ENCODE results near the gene MRPL33.
"Not testable (repeated sequence)": the region's sequence is repeated elsewhere in the genome, so short reads cannot be mapped to it uniquely, and the experiment has no call there.

The MRPL33 gene

DNA sequence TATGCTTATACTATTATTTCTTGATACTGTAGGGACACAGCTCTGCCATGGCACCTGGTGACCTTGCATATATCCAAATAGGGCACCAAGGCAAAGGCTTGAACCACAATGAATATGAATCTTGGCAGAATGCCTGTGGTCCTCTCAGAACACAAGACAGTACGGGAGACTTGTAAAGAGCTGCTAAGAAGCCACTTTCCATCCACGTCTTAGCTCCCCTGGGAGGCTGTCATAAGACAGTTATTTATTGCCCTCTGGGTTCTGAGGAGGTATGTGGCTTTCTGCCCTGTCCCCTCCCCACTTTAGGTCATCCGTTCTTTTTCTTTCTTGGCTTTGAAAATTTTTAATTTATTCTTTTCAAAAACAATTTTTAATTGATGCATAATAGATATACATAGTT lies 29.8 kb upstream of the MRPL33 start:
- peaks cover 16 to 20% of the 10 kb centered on the region in 2 donors for H3K4me1 ChIP-seq (ENCODE audit: control insufficient read depth in 1 of 2, insufficient read depth in 2 of 2, low read length in 2 of 2)

GRCh38 chr2:27742571-27742970 lies 28.9 kb upstream of the MRPL33 start:
- Histone ChIP-seq H3K27me3 (ENCODE audit: control insufficient read depth in 1 of 2, insufficient read depth in 2 of 2, low read length in 2 of 2) (no peaks in the 10 kb centered on the region), H3K27ac (ENCODE audit: low read depth, low read length) (no peak overlapping the region), H3K9me3 (ENCODE audit: control insufficient read depth in 1 of 2, low read length in 2 of 2) (no peaks in the 10 kb centered on the region), H3K4me3 (ENCODE audit: low read depth in 1 of 2, low read length in 2 of 2) (no peak overlapping the region), H3K9ac (ENCODE audit: low read depth in 1 of 2, low read length in 2 of 2) (no peak overlapping the region), H3K36me3 (ENCODE audit: control insufficient read depth in 1 of 2, insufficient read depth in 2 of 2, low read length in 2 of 2) (no peaks in the 10 kb centered on the region), H3K4me1 (ENCODE audit: control insufficient read depth in 1 of 2, insufficient read depth in 2 of 2, low read length in 2 of 2) (peaks cover 12% of the 10 kb centered on the region in 2 donors)

More for the DNA sequence above, 29.8 kb upstream of the MRPL33 start:
- Histone ChIP-seq H3K27me3 (ENCODE audit: control insufficient read depth in 1 of 2, insufficient read depth in 2 of 2, low read length in 2 of 2) (no peaks in the 10 kb centered on the region), H3K27ac (ENCODE audit: low read depth, low read length) (no peak overlapping the region), H3K36me3 (ENCODE audit: control insufficient read depth in 1 of 2, insufficient read depth in 2 of 2, low read length in 2 of 2) (no peaks in the 10 kb centered on the region), H3K4me3 (ENCODE audit: low read depth in 1 of 2, low read length in 2 of 2) (no peak overlapping the region), H3K9ac (ENCODE audit: low read depth in 1 of 2, low read length in 2 of 2) (no peak overlapping the region), H3K9me3 (ENCODE audit: control insufficient read depth in 1 of 2, low read length in 2 of 2) (no peaks in the 10 kb centered on the region)

DNA sequence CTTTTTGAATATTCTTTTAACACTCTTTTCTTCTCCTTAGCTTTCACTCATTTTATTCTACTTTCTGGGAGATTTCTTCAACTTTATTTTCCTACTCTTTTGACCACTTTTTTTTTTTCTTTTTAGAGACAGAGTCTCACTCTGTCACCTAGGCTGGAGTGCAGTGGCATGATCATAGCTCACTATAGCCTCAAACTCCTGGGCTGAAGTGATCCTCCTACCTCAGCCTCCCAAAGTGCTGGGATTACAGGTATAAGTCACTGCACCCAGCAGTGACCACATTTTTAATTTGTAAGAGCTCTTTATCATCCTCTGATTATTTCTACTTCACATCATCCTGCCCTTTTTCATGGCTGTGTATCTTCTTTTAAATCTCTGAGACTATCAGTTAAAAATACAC lies 26.0 kb upstream of the MRPL33 start:
- not testable (repeated sequence) for H3K27me3 ChIP-seq (ENCODE audit: control insufficient read depth in 1 of 2, insufficient read depth in 2 of 2, low read length in 2 of 2); H3K9ac ChIP-seq (ENCODE audit: low read depth in 1 of 2, low read length in 2 of 2)

DNA sequence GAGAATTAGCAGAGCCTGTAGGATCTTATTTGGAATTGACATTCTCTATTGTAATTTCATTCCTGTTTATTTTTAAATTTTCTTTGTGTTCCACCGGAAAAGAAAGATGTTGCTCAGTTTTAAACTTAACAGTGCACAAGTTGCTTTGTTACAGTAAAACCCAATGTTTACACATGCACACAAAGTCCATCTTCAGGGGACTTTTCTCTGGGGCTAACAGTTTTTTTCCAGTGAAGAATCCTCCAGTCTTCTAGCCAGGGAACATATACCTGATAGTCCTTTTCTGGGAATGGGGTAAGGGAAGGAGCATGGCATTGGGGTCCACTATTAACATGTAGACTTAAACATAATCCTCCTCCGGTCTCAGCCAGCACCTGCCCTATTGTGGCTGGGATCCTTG lies 25.2 kb upstream of the MRPL33 start:
- Histone ChIP-seq H3K4me3 (ENCODE audit: low read depth in 1 of 2, low read length in 2 of 2) (no peak overlapping the region), H3K9ac (ENCODE audit: low read depth in 1 of 2, low read length in 2 of 2) (no peak overlapping the region), H3K27me3 (ENCODE audit: control insufficient read depth in 1 of 2, insufficient read depth in 2 of 2, low read length in 2 of 2) (no peaks in the 10 kb centered on the region), H3K9me3 (ENCODE audit: control insufficient read depth in 1 of 2, low read length in 2 of 2) (no peaks in the 10 kb centered on the region), H3K36me3 (ENCODE audit: control insufficient read depth in 1 of 2, insufficient read depth in 2 of 2, low read length in 2 of 2) (no peaks in the 10 kb centered on the region), H3K4me1 (ENCODE audit: control insufficient read depth in 1 of 2, insufficient read depth in 2 of 2, low read length in 2 of 2) (no peaks in the 10 kb centered on the region), H3K27ac (ENCODE audit: low read depth, low read length) (no peak overlapping the region)

More for the DNA sequence above, 26.0 kb upstream of the MRPL33 start:
- H3K9me3 ChIP-seq (ENCODE audit: control insufficient read depth in 1 of 2, low read length in 2 of 2); H3K4me3 ChIP-seq (ENCODE audit: low read depth in 1 of 2, low read length in 2 of 2); H3K4me1 ChIP-seq (ENCODE audit: control insufficient read depth in 1 of 2, insufficient read depth in 2 of 2, low read length in 2 of 2); H3K36me3 ChIP-seq (ENCODE audit: control insufficient read depth in 1 of 2, insufficient read depth in 2 of 2, low read length in 2 of 2); H3K27ac ChIP-seq (ENCODE audit: low read depth, low read length): not testable (repeated sequence)

DNA sequence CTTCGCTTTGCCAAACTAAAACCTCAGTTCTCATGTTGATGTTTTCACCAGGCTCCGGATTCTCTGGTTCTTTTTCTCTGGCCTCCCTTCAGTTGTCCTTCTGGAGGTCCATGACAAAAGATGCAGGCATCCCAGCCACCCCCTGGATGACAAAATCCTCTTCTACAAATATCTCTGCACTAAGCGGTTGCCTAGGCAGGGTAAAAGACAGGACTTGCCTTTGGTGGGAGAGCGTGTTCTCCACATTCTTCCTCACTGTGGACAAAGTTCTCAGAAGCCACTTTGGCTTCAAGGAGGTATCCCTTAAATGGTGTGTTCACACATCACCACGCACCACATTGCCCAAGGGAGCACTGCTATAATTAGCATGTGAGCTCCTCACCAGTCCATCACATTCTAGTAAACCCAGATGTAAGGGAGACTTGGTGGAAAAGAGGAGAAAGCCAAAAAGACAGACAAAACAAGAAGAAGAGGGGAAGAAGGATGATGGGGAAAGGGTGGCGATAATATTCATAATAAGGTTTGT lies 23.6 kb upstream of the MRPL33 start:
- Histone ChIP-seq H3K36me3 (ENCODE audit: control insufficient read depth in 1 of 2, insufficient read depth in 2 of 2, low read length in 2 of 2) (no peaks in the 10 kb centered on the region), H3K9ac (ENCODE audit: low read depth in 1 of 2, low read length in 2 of 2) (no peak overlapping the region), H3K4me1 (ENCODE audit: control insufficient read depth in 1 of 2, insufficient read depth in 2 of 2, low read length in 2 of 2) (peaks cover 3 to 7% of the 10 kb centered on the region in 2 donors), H3K27me3 (ENCODE audit: control insufficient read depth in 1 of 2, insufficient read depth in 2 of 2, low read length in 2 of 2) (no peaks in the 10 kb centered on the region), H3K9me3 (ENCODE audit: control insufficient read depth in 1 of 2, low read length in 2 of 2) (no peaks in the 10 kb centered on the region), H3K27ac (ENCODE audit: low read depth, low read length) (no peak overlapping the region), H3K4me3 (ENCODE audit: low read depth in 1 of 2, low read length in 2 of 2) (no peak overlapping the region)

DNA sequence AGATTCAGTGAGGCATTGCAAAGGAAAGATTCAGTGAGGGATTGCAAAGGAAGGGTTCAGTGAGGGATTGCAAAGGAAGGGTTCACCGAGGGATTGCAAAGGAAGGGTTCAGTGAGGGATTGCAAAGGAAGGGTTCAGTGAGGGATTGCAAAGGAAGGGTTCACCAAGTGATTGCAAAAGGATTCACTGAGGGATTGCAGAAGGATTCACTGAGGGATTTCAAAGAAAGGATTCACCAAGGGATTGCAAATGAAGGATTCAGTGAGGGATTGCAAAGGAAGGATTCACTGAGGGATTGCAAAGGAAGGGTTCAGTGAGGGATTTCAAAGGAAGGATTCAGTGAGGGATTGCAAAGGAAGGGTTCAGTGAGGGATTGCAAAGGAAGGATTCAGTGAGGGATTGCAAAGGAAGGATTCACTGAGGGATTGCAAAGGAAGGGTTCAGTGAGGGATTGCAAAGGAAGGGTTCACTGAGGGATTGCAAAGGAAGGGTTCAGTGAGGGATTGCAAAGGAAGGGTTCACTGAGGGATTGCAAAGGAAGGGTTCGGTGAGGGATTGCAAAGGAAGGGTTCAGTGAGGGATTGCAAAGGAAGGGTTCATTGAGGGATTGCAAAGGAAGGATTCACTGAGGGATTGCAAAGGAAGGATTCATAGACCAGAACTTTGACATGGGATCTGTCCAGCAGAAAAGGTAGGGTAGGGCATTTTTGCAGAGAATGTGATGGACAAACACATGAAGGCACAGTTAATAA lies 22.5 kb upstream of the MRPL33 start:
- not testable (repeated sequence) for H3K27ac ChIP-seq (ENCODE audit: low read depth, low read length); H3K9me3 ChIP-seq (ENCODE audit: control insufficient read depth in 1 of 2, low read length in 2 of 2); H3K27me3 ChIP-seq (ENCODE audit: control insufficient read depth in 1 of 2, insufficient read depth in 2 of 2, low read length in 2 of 2); H3K4me3 ChIP-seq (ENCODE audit: low read depth in 1 of 2, low read length in 2 of 2); H3K36me3 ChIP-seq (ENCODE audit: control insufficient read depth in 1 of 2, insufficient read depth in 2 of 2, low read length in 2 of 2); H3K9ac ChIP-seq (ENCODE audit: low read depth in 1 of 2, low read length in 2 of 2)
- peaks cover 11 to 14% of the 10 kb centered on the region in 2 donors for H3K4me1 ChIP-seq (ENCODE audit: control insufficient read depth in 1 of 2, insufficient read depth in 2 of 2, low read length in 2 of 2)

DNA sequence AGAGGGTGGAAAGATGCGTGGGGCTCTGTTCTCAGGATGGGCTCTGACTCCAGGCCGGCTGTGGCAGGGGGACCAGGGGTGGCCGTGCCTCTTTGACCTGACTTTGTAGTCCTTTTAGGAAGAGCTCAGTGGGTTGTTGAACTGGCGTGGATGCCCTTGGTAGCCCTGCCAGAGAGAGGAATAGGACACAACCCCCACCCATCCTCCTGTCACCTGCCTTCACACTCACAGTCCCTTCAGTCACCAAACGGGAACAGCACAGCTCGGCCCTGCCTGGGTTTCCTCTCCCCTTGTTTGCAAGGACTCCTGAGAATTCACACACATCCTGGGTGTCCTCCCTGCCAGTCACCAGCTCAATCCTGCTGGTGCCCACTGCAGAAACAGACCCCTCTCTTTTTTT lies 20.1 kb upstream of the MRPL33 start:
- H3K9ac ChIP-seq (ENCODE audit: low read depth in 1 of 2, low read length in 2 of 2), result no peak overlapping the region
- H3K36me3 ChIP-seq (ENCODE audit: control insufficient read depth in 1 of 2, insufficient read depth in 2 of 2, low read length in 2 of 2), result no peaks in the 10 kb centered on the region
- no peak overlapping the region for H3K27ac ChIP-seq (ENCODE audit: low read depth, low read length)
- no peaks in the 10 kb centered on the region for H3K27me3 ChIP-seq (ENCODE audit: control insufficient read depth in 1 of 2, insufficient read depth in 2 of 2, low read length in 2 of 2)
- no peak overlapping the region for H3K4me3 ChIP-seq (ENCODE audit: low read depth in 1 of 2, low read length in 2 of 2)
- peaks cover 11 to 14% of the 10 kb centered on the region in 2 donors for H3K4me1 ChIP-seq (ENCODE audit: control insufficient read depth in 1 of 2, insufficient read depth in 2 of 2, low read length in 2 of 2)
- no peaks in the 10 kb centered on the region for H3K9me3 ChIP-seq (ENCODE audit: control insufficient read depth in 1 of 2, low read length in 2 of 2)

GRCh38 chr2:27752551-27753237 lies 18.8 kb upstream of the MRPL33 start:
- Histone ChIP-seq H3K9me3 (ENCODE audit: control insufficient read depth in 1 of 2, low read length in 2 of 2) (no peaks in the 10 kb centered on the region), H3K36me3 (ENCODE audit: control insufficient read depth in 1 of 2, insufficient read depth in 2 of 2, low read length in 2 of 2) (no peaks in the 10 kb centered on the region), H3K9ac (ENCODE audit: low read depth in 1 of 2, low read length in 2 of 2) (peak overlapping the region; percentile 45 to 64), H3K27me3 (ENCODE audit: control insufficient read depth in 1 of 2, insufficient read depth in 2 of 2, low read length in 2 of 2) (no peaks in the 10 kb centered on the region), H3K4me1 (ENCODE audit: control insufficient read depth in 1 of 2, insufficient read depth in 2 of 2, low read length in 2 of 2) (peaks cover 11 to 14% of the 10 kb centered on the region in 2 donors), H3K27ac (ENCODE audit: low read depth, low read length) (peak overlapping the region; percentile 58), H3K4me3 (ENCODE audit: low read depth in 1 of 2, low read length in 2 of 2) (peak overlapping the region; percentile 50 to 53)

DNA sequence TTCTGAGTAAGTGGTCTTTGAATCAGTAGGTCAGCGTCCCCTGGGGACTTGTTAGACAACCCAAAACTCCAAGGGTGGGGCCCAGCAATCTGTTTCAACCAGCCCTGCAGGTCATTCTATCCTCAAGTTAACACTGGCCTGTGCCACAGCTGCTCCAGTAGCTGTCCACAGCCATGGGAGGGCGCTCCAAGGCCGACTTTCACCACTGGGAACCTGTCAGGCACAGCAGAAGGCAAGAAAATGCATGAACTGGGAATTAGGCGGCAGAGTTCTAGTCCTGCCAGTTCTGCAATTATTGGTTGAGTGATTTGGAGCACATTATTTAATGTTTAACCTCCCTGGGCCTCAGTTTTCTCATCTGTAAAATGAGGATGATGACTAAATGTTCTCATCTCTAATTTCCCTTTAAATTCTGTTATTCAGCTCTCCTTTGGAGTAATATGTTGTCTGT lies 17.4 kb upstream of the MRPL33 start:
- Histone ChIP-seq H3K4me3 (ENCODE audit: low read depth in 1 of 2, low read length in 2 of 2) (no peak overlapping the region), H3K27me3 (ENCODE audit: control insufficient read depth in 1 of 2, insufficient read depth in 2 of 2, low read length in 2 of 2) (no peaks in the 10 kb centered on the region), H3K9ac (ENCODE audit: low read depth in 1 of 2, low read length in 2 of 2) (no peak overlapping the region), H3K4me1 (ENCODE audit: control insufficient read depth in 1 of 2, insufficient read depth in 2 of 2, low read length in 2 of 2) (peaks cover 11 to 14% of the 10 kb centered on the region in 2 donors), H3K27ac (ENCODE audit: low read depth, low read length) (no peak overlapping the region), H3K36me3 (ENCODE audit: control insufficient read depth in 1 of 2, insufficient read depth in 2 of 2, low read length in 2 of 2) (no peaks in the 10 kb centered on the region), H3K9me3 (ENCODE audit: control insufficient read depth in 1 of 2, low read length in 2 of 2) (no peaks in the 10 kb centered on the region)

- Histone ChIP-seq H3K27me3 (ENCODE audit: control insufficient read depth in 1 of 2, insufficient read depth in 2 of 2, low read length in 2 of 2) (no peaks in the 10 kb centered on the region), H3K27ac (ENCODE audit: low read depth, low read length) (no peak overlapping the region), H3K4me1 (ENCODE audit: control insufficient read depth in 1 of 2, insufficient read depth in 2 of 2, low read length in 2 of 2) (peaks cover 11 to 14% of the 10 kb centered on the region in 2 donors), H3K36me3 (ENCODE audit: control insufficient read depth in 1 of 2, insufficient read depth in 2 of 2, low read length in 2 of 2) (no peaks in the 10 kb centered on the region), H3K9ac (ENCODE audit: low read depth in 1 of 2, low read length in 2 of 2) (no peak overlapping the region), H3K4me3 (ENCODE audit: low read depth in 1 of 2, low read length in 2 of 2) (no peak overlapping the region), H3K9me3 (ENCODE audit: control insufficient read depth in 1 of 2, low read length in 2 of 2) (no peaks in the 10 kb centered on the region)
Measured at GRCh38 chr2:27754831-27755230, 16.7 kb upstream of the MRPL33 start.

Data from duodenal mucosa (tissue), 2 donors.